DND-41 (cell line): Measurements from ENCODE around the gene RHOJ.

Source experiments
- ATAC-seq: fragments of 200-7000 bp; cut with Tn5 transposase; 3 replicates; pipeline ENCODE4 v1.9.1; 2021; ENCODE audit warnings: low read depth; ENCODE audit not compliant: insufficient read depth
- DNase-seq: peaks from one replicate; pipeline ENCODE4 v3.0.0-alpha.2; 2020
- H2AFZ ChIP-seq: 2 replicates; pipeline ENCODE4 v1.6.0; 2012; ENCODE audit warnings: low read depth, low read length
- H3K27ac ChIP-seq: 2 replicates; pipeline ENCODE4 v1.5.1; 2012; ENCODE audit warnings: low read length, inconsistent platforms
- H3K27me3 ChIP-seq: fragments of 200-600 bp; sonication (generic); 2 replicates; pipeline ENCODE4 v1.6.0; 2012; ENCODE audit warnings: low read length, mild to moderate bottlenecking, inconsistent platforms; ENCODE audit not compliant: insufficient read depth, poor library complexity
- H3K36me3 ChIP-seq: 2 replicates; pipeline ENCODE4 v1.5.1; 2012; ENCODE audit warnings: low read length, inconsistent platforms; ENCODE audit not compliant: insufficient read depth
- H3K4me1 ChIP-seq: 2 replicates; pipeline ENCODE4 v1.5.1; 2012; ENCODE audit warnings: mild to moderate bottlenecking, low read length; ENCODE audit not compliant: insufficient read depth
- H3K4me2 ChIP-seq: 2 replicates; pipeline ENCODE4 v1.6.0; 2012; ENCODE audit warnings: mild to moderate bottlenecking, moderate library complexity, low read length, inconsistent platforms; ENCODE audit not compliant: insufficient read depth
- H3K4me3 ChIP-seq, 2 experiments: fragments of 200-600 bp in 1 of 2; shearing (Covaris generic) in 1 of 2; 2 replicates each; pipeline ENCODE4 v1.5.1; 2012 to 2016; ENCODE audit warnings: inconsistent platforms in 2 of 2, low read length in 2 of 2, mild to moderate bottlenecking in 2 of 2, low read depth in 1 of 2, moderate library complexity in 1 of 2
- H3K79me2 ChIP-seq: 2 replicates; pipeline ENCODE4 v1.6.0; 2012; ENCODE audit warnings: low read length, inconsistent platforms; ENCODE audit not compliant: insufficient read depth
- H3K9ac ChIP-seq: 2 replicates; pipeline ENCODE4 v1.6.0; 2012; ENCODE audit warnings: low read depth, mild to moderate bottlenecking, inconsistent platforms, low read length, moderate library complexity
- H3K9me3 ChIP-seq: 2 replicates; pipeline ENCODE4 v1.5.1; 2012; ENCODE audit warnings: low read length, moderate library complexity, mild to moderate bottlenecking, inconsistent platforms; ENCODE audit not compliant: insufficient read depth, severe bottlenecking
- H4K20me1 ChIP-seq: 2 replicates; pipeline ENCODE4 v1.6.0; 2012; ENCODE audit warnings: low read length; ENCODE audit not compliant: insufficient read depth
- EZH2 ChIP-seq: IDR thresholded peaks from 3 replicates; pipeline ENCODE4 v1.6.1; 2012; ENCODE audit warnings: borderline replicate concordance, low read depth, mild to moderate bottlenecking, moderate library complexity, low read length, inconsistent platforms; ENCODE audit not compliant: severe bottlenecking
- TF ChIP-seq, protein P1 (sequence below): IDR thresholded peaks from 2 replicates; pipeline ENCODE4 v1.5.1; 2012; ENCODE audit warnings: borderline replicate concordance, low read length, moderate library complexity, mild to moderate bottlenecking; ENCODE audit not compliant: poor library complexity, severe bottlenecking; ENCODE audit errors: extremely low read depth

The RHOJ gene

DNA sequence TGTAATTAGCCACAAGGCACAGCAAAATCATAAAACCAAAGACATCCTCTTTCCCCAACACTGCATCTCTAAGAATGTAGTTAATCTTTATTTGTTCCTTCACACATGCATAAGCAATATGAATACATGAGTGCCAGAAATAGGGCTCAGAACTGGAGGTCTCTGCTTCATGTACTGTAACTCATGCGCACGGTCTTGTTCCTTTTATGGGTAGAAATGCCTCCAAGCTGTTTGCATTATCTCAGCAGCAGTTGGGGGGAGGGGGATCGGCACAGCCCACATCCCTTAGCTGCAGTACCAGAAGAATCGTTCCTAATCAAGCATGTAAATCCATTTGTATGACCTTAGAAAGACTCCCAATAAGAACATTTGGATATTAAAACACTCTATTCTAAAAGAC, 20.0 kb downstream of the RHOJ start:
- H3K4me2 ChIP-seq: no peak overlapping the region
- no peaks in the 10 kb centered on the region for H3K36me3 ChIP-seq
- H3K27ac ChIP-seq: no peak overlapping the region
- H3K79me2 ChIP-seq: no peaks in the 10 kb centered on the region
- no peak for ATAC-seq
- DNase-seq: no peak
- H4K20me1 ChIP-seq: no peaks in the 10 kb centered on the region
- no peak overlapping the region for H3K4me3 ChIP-seq
- H3K9me3 ChIP-seq: no peaks in the 10 kb centered on the region
- H3K27me3 ChIP-seq: no peaks in the 10 kb centered on the region
- TF ChIP-seq, protein P1, sequence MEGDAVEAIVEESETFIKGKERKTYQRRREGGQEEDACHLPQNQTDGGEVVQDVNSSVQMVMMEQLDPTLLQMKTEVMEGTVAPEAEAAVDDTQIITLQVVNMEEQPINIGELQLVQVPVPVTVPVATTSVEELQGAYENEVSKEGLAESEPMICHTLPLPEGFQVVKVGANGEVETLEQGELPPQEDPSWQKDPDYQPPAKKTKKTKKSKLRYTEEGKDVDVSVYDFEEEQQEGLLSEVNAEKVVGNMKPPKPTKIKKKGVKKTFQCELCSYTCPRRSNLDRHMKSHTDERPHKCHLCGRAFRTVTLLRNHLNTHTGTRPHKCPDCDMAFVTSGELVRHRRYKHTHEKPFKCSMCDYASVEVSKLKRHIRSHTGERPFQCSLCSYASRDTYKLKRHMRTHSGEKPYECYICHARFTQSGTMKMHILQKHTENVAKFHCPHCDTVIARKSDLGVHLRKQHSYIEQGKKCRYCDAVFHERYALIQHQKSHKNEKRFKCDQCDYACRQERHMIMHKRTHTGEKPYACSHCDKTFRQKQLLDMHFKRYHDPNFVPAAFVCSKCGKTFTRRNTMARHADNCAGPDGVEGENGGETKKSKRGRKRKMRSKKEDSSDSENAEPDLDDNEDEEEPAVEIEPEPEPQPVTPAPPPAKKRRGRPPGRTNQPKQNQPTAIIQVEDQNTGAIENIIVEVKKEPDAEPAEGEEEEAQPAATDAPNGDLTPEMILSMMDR: no peak
- TF ChIP-seq EZH2: no peak
- no peaks in the 10 kb centered on the region for H3K4me1 ChIP-seq
- no peak overlapping the region for H3K9ac ChIP-seq
- H2AFZ ChIP-seq: no peak overlapping the region

GRCh38 chr14:63228217-63228616, 24.0 kb downstream of the RHOJ start:
- H3K9me3 ChIP-seq: no peaks in the 10 kb centered on the region
- DNase-seq (no peak), ATAC-seq (no peak)
- TF ChIP-seq, protein P1: no peak
- no peak for TF ChIP-seq EZH2
- no peak overlapping the region for H3K4me2 ChIP-seq
- H3K79me2 ChIP-seq: no peaks in the 10 kb centered on the region
- H3K36me3 ChIP-seq: no peaks in the 10 kb centered on the region
- H3K27me3 ChIP-seq: peaks cover 4% of the 10 kb centered on the region
- no peak overlapping the region for H3K4me3 ChIP-seq
- H3K9ac ChIP-seq: no peak overlapping the region
- H3K4me1 ChIP-seq: no peaks in the 10 kb centered on the region
- H4K20me1 ChIP-seq: no peaks in the 10 kb centered on the region
- no peak overlapping the region for H3K27ac ChIP-seq
- H2AFZ ChIP-seq: no peak overlapping the region

GRCh38 chr14:63229330-63230059, 25.3 kb downstream of the RHOJ start:
- Histone ChIP-seq H3K27me3 (peaks cover 7% of the 10 kb centered on the region), H3K79me2 (no peaks in the 10 kb centered on the region), H2AFZ (no peak overlapping the region), H3K4me2 (no peak overlapping the region), H4K20me1 (no peaks in the 10 kb centered on the region), H3K27ac (no peak overlapping the region), H3K9ac (no peak overlapping the region), H3K36me3 (no peaks in the 10 kb centered on the region), H3K4me1 (no peaks in the 10 kb centered on the region), H3K9me3 (no peaks in the 10 kb centered on the region), H3K4me3 (no peak overlapping the region)
- ATAC-seq (no peak), DNase-seq (no peak)
- no peak for TF ChIP-seq EZH2
- TF ChIP-seq, protein P1: no peak

GRCh38 chr14:63231766-63232165, 27.5 kb downstream of the RHOJ start:
- H3K9ac ChIP-seq: no peak overlapping the region
- ATAC-seq: no peak
- H3K4me1 ChIP-seq: no peaks in the 10 kb centered on the region
- no peak overlapping the region for H2AFZ ChIP-seq
- no peak overlapping the region for H3K27ac ChIP-seq
- H3K9me3 ChIP-seq: no peaks in the 10 kb centered on the region
- no peaks in the 10 kb centered on the region for H3K36me3 ChIP-seq
- no peak overlapping the region for H3K4me2 ChIP-seq
- no peaks in the 10 kb centered on the region for H3K79me2 ChIP-seq
- no peaks in the 10 kb centered on the region for H4K20me1 ChIP-seq
- no peak for DNase-seq
- no peak for TF ChIP-seq EZH2
- TF ChIP-seq, protein P1: no peak
- peaks cover 7% of the 10 kb centered on the region for H3K27me3 ChIP-seq
- H3K4me3 ChIP-seq: no peak overlapping the region
